ENCODE measurements around the gene LRP8.

- TF ChIP-seq CTCF (IDR thresholded peaks at IDR 0.05) (no peak), EZH2 (IDR thresholded peaks at IDR 0.05; ENCODE audit: borderline replicate concordance, insufficient read depth, low read depth, low read length, poor library complexity, severe bottlenecking) (no peak)
Measured at GRCh38 chr1:53316424-53316765, 11.5 kb downstream of the LRP8 start.

All from B cell (primary cell).